Stimulated activated CD8-positive, alpha-beta memory T cell treated with anti-CD3 and anti-CD28 coated beads, Interleukin-15, amount 100 ng/mL, for 24 hours (primary cell): ENCODE data around the gene F5.

Experiments used
- DNase-seq: peaks from one replicate; pipeline ENCODE4 v3.0.0-alpha.2; 2020; ENCODE audit warnings: low read depth

F5 gene

DNA sequence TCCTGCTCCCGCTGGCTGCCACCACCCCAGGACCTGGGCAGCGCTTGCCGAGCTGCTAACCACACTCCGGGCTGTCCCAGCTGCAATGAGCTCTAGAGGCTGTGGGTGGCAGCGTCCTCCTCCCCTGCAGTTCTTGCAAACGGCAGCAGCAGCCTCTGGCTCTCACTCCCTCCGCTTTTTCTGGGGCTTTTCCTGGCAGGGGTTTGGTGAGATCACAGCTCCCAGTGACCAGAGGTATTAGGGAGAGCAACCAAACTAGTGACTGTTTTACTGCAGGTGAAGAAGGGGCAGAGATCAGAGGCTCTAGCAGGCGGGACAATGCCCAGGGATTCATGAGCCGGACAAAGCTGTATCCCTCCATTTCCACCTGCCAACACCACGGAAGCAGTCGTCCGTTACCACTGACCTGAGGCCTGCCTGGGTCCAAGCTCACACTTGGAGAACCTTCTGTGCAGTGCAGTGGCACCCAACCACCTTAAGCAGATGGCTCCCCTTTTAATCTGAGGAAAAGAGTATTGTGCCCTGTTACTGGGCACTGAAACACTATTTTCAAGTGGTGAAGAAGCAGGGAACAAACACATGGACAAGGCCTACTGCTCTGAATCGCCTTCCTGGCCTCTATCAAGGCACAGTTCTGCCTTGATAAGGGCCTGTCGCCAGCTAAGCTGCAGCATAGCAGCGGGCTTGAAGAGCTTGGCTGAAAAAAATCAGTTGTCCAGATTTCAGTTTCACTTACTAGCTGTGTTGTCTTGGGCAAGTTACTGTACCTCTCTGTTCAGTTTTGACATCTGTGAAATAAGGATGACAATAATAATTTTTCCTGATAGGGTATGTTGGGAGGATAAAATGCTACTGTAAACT is at the start of gene F5:
TSS of gene F5 (minus strand) at position 87 of the 861 bp plus-strand sequence. CDS start 95 bp downstream, outside the sequence.
- DNase-seq = peak; percentile 41

DNA sequence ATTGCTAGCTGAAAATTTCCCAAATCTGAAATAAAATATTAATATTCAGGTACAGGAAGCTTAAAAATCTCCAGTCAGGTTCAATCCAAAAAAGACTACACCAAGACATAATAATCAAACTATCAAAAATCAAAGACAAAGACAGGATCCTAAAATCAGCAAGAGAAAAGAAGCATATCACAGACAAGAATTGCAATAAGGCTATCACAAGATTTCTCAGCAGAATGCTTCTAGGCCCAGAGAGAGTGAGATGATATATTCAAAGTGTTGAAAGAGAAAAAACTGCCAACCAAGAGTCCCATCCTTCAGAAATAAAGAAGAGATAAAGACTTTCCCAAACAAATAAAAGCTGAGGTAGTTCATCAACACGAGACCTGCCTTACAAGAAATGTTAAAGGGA is 48.6 kb upstream of the F5 start:
- DNase-seq = no peak

DNA sequence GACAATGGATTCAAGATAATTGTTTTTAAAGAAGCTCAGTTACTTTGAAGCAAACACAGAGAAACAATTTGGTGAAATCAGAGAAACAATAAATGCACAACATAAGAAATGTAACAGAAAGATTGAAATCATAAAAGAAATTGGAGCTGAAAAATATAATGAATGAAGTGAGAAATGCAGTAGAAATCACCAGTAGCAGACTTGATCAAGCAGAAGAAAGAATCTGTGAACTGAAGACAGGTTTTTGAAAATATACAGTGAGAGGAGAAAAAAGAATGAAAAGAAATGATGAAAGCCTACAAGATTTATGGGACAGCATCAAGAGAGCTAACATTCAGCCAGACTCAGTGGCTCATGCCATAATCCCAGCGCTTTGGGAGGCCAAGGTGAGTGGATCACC is 47.9 kb upstream of the F5 start:
- DNase-seq = no peak

DNA sequence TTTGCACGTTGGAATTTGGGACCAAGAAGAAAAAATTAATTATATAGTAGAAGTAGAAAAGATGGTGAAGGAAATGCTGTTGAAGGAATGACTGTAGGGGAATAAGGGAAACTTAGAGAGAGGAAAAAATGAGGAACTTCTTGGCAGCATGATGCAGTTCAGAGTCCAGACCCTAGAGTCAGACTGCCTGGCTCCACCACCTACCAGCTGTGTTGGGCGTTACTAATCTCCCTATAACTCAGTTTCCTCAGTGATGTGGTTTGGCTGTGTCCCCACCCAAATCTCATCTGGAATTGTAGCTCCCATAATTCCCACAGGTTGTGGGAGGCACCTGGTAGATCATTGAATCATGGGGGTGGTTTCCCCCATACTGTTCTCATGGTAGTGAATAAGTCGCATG is 45.0 kb upstream of the F5 start:
- DNase-seq = no peak

DNA sequence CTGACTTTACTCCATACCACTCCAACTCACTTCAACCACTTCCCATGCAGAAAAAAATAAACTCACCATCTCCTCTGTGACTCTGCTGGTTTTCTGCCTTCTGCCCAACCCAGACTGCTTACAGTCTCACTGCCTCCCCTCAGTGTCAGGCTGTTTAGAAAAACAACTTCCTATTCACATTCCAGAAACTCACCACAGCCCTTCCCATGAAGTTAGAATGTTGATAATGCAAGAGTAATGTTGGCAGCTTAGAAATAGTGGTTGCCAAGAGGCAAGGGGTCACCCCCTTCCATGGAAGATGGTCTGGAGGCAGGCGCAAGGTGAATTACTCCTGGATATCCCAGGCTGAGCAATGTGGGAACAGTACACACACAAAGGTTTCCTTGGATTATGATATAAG is 43.7 kb upstream of the F5 start, which contains the start of gene SELP:
TSS of gene SELP (minus strand) at position 119 of the 400 bp plus-strand sequence. CDS start at position 69, 50 bp downstream.
- no peak for DNase-seq

DNA sequence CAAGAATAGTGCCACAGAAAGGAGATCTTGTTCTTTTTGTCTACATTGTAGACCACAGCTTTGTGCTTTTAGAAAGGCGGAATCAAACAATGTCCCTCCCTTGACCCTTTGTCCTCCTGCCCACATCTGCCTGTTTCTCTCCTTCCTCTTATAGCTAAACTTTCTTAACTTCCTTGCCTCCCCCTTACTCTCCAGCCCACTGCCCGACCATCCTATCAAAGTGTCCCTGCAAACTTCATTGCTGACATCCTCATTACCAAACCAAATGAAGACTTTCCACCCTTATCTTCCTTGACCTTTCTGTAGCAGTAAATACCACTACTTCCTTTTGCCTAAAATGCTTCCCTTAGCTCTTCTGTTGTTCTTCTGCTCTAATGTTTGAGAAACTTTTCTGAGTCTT is 38.6 kb upstream of the F5 start:
- DNase-seq = no peak

DNA sequence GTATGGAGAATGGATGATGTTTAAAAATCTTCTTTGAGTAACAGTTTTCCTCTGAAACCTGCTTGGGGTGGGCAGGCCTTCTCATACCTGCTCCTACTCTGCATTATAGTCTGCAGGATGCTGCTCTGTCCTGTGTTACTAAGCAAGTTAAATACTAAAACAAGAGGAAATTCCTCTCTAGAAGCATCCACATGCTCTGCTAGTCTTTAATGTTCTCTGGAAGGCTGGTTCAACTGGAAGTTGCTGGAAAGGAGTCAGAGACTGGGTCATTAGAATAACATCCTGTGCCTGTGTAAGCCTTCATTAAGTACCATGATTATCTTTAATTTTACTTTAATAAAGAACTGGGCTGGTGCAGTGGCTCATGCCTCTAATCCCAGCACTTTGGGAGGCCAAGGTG is 37.8 kb upstream of the F5 start:
- DNase-seq = no peak

DNA sequence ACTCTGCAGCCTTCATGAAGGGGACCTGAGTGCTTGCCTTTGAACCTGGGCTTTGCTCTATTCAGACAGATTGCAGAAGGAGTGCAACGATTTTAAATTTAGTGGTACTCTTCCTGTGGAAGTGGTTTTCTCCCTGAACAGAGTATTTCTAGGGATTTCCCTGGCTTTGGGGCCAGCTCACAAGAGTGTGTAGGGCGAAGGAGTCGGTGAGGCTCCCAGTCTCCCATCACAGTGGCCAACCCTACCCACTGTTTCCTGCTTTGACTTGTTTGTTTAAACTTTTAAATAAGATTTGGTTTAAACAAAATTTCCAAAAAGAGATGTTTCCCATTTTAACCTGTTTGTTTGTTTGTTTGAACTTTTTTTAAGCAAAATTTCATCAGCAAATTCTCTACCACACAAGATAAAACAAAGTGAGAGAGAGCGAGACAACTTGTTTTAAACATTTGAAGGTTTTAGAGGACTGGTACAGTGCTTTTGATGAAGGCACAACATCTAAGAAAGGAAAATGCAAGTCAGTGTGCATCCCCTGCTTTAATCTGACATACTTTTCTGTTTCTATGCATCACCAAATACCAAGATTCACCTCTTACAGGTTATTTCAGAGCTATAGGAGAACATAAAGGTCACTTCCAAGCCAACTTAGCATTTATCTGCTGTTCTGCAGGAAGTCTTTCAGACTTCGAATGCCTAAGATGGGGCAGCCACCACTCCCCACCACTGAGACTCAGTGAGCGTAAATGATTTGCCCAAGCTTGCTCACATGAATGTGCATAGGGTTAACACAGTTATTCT is 37.0 kb upstream of the F5 start:
- DNase-seq = no peak

DNA sequence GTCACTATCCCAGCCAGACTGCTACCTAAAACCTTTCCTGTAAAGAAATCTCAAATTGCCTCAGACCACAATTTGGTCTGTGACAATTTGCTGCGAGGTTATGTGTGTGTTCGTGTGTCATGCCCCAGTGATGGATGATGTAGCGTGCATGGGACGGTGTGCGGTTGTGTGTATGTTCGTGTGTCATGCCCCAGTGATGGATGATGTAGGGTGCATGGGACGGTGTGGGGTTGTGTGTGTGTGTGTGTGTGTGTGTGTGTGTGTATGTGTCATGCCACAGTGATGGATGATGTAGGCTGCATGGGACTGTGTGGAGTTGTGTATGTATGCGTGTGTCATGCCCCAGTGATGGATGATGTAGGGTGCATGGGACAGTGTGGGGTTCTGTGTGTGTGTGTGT is 34.3 kb upstream of the F5 start:
- DNase-seq = no peak

DNA sequence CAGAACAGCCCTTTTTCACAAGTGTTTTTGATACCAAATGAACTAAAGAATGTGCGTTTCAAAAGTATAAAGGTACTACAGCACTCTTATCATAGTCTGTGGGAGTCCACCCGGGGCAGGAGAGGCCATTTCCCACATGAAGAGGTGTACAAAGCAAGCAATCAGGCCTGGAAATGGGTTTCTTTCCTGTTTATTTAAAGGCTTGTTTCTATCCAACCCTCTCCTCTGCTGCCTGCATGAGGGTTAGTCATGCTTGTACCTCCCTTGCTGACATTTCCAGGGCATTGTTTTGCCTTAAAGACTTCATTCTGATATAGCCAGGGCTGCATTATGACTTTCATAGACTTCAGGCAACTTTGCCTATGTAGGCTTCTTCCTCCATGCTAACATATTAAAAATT is 32.1 kb upstream of the F5 start:
- no peak for DNase-seq

DNA sequence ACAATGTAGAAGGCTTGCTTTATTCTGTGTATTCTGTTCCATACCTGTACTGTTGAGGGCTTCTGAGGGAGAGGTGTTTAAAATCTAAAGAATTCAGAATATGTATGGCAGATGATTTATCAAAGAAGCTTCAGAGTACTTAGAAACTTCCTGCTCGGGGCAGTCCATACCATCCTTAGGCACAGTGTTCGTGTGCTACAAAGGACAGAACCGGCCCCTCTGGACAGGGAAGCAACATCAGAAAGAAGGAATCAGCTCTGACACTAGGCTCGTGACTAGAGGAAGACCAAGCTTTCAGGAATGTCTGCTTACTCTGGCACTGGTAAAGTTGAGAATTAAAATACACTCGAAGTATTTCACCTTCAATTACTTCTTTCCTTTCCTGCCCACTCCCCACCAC is 29.5 kb upstream of the F5 start:
- DNase-seq = no peak

DNA sequence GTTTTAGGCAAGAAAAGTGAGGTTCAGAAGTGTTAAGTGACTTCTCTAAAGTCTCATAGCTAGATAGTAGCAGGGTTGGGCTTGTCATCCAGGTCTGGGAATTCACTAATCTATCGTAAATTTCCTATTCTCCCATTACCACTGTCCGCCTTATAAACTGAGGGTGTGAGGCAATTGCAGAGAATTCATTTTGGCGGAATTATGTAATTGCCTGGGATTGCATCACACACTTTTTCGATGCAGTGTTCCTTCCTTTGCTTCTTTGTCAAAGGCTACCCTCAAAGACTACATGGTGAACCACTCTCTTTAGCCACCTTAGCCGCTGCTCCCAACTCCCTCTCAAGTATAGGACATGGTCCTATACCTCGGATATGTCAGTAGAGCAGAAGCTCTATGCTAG is 24.6 kb upstream of the F5 start:
- DNase-seq = no peak

DNA sequence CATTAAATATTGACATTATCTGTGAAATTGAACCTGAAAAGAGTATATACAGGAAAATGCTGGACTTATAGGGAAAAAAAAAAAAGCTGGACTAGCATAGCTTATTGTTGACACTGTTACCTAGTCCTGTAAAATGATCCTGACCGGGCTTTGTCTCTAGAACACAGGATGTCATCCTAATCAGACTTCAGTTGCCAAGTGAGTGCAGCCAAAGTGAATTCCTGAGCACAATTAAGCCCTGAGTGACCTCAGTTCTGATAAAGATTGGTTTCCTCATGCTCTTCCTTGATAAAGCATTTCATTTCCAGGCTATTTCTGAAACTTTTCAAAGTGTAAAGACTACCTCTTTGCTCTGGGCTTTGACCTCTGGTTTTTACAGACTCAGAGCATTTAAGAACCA is 23.8 kb upstream of the F5 start:
- DNase-seq = no peak

DNA sequence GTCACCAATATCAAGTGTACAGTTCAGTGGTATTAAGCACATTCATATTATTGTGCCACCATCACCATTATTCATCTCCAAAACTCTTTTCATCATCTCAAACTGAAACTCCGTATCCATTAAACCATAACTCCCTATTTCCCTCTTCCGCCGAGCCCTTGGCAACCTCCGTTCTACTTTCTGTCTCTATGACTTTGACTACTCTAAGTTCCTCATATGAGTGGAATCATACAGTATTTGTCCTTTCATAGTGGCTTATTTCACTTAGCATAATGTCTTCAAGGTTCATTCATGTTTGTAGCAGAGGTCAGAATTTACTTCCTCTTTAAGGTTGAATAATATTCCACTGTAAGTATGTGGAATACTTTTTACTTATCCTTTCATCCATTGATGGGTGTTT is 21.9 kb upstream of the F5 start:
- DNase-seq = no peak

DNA sequence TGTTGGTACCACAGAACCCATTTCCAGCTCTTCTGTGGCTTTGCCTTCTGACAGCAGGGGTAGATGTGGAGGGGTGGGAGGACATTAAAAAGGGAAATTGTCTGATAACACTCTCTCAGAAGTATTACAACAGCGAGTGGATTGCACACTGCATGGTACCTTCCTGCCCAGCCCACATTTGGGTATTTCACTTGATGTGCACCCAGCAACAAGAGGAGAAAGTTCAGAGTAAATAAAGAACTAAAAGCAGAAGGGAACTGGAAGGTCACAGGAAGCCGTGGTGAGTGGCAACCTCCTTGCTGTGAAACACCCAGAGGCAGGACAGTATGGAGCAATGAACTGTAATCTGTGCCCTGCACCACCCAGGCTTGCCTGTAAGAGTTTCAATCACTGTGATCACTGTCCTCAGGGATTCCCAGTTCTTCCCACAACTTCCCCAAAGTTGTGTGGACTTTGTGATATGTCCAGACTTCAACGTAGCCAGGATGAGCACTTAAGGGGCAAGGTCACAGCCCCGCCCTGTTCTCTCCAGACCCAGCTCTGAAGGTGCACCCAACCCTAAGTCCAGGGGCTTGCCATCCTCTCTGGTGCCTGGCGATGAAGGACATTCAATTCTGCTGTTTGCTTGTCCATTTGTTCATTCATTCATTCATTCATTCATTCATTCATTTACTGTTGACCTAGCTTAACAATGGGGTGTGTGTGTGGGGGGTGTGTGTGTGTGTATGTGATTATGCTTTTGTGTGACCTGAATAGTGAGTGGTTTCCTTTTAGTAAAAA is 18.7 kb upstream of the F5 start:
- DNase-seq = no peak

DNA sequence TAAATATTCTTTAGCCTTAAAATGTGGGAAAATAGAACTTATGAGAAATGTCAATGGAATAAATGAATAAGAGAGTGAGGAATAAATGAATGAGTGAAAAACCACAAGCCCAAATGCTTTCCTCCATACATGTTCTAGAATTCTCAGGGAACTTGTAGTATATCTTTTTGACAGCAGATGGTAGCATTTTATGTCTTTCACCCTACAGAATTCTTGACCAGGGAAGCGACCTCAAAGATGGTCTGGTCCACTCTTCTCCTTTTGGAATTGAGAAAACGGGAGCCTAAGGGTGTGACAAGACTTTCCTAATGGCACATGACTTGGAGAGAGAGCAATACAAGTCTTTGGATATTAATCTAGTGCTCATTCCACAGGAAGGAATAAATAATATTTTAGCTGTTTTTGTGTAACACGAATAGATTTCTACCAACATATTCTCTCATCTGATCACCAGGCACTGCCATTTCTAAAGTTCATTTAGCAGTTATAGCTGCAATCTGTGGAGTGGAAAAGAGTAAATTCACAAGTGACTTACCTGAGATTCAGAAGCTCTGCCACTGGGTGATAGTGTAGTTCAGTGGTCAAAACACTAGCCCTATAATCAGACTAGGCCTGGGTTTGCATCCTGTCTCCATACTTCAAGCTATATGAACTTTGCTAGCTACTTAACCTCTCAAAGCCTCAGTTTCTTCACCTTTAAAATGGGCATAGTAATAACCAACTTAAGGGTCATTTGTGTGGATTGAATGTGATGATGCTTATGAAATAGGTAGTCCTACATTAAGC is 15.0 kb upstream of the F5 start:
- DNase-seq = no peak

DNA sequence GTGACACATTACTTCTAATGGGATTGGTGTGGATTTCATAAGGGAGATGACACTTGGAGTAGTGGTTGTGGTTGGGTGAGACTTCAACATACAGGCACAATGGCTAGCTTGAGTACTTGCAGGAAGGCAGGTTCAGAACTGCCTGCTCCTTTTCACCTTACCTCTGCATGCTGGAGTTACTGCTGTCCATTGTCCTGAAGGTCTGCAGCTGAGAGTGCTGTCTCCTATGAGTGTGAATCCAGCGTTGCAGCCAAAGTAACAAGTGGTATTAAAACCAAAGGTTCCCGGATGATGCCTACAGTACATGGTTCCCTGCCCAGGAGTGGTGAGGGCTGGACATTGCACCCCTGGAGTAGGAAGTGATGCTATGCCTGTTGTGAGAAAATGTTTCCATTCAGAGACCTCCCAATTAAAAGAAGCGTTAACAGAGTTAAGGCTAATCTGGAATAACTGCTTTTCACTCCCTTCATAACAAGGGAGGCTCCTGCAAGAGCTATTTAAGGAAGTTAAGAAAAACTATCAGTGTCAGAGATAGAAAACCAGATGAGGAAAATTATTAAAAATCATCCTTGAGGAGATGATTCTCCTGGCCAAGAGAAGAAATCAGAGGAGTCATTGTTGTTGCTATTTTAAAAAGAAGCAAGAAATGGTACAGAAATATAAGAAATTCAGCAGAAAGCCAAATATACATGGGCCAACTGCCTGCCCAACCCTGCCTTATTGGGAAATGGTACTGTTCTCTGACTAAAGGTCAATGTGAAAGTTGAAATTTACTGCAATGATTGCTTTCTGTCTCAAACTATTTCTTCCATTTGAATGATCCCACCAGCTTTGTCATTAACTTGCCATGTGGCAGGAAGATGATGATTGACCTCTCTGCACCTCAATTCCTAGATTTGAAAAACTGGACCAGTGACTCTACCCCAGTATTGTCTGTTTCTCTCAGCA is 9.8 kb upstream of the F5 start:
- no peak for DNase-seq

DNA sequence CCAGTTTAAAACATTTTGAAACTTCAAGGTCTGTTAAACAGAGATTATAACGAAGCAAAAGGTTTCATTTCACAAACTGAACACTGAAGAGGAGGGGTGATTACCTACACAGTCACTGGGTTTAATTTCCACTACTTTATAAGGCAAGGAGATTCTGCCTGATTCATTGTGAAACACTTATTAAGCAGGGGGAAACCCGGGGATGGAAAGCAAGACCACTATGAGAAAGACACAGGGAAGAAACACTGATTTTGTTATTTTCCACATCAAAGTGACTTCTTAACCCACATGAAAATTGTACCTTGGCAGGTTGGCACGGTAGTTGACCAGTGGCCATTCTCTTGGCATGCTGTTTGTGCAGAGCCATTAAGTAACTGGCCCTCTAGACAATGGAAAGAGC is 8.1 kb upstream of the F5 start:
- DNase-seq = no peak

DNA sequence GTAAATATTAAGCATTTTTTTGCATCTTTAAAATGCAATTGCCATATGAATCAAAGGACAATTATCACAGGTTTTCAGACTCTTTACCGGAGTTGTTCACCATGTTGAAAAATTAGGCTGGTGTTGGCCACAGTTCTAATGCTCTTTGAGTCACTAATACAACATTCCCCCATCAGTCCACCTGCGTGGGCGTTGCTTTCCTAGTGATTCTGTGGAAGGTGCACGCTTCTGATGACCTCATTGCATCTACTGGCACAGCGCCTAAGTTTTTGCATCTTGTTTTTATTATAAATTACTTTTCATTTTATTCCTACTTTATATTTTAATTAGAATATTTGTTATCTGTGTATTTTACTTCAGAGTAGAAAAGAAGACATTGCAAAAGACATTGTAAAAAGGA is 4.7 kb upstream of the F5 start:
- DNase-seq = no peak

DNA sequence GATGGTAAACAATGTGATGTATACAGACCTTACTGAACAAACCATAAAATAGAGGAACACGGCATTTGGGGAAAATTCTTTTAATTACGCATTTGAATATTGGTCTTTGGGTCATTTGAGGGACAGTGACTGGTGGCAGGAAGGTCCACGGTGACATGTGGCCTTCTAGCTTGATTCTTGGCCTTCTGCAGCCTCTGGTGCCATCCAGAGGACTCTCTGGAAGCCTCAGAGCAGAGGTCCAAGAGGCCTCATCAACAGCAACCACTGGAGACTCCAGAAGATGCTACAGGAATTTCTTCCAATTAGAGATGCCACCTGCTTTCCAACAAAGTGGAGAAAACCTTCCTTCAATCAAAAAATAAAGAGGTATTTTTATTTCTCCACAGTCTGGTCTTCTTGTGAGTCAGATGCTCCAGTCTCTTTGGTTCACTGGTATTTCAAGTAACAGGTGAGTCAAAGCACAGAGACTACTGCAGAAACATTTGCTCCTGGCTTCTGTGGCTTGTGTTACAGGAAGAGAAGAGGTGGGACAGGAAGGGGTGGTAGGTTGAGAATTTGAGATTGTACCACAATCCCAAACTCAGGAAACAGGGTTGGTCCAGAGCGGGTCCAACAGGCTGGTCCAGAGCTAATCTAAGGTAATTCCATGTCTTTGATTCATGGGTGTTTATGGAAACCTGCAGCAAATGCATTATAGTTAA is 2.7 kb upstream of the F5 start:
- no peak for DNase-seq
